Neural cell (in vitro differentiated cells): ENCODE results near the gene ADAM30.

Source experiments
- CTCF ChIP-seq: fragments of 450-650 bp; IDR thresholded peaks from 2 replicates; pipeline ENCODE4 v1.5.1; 2014; ENCODE audit warnings: antibody characterized with exemption, mild to moderate bottlenecking, moderate library complexity; ENCODE audit not compliant: poor library complexity, severe bottlenecking
- EZH2 ChIP-seq: fragments of 200-600, 300-800 bp; shearing (Covaris generic), sonication (generic); IDR thresholded peaks from 2 replicates; pipeline ENCODE4 v1.6.1; 2014; ENCODE audit warnings: antibody characterized with exemption, low read length, borderline replicate concordance, mild to moderate bottlenecking; ENCODE audit not compliant: insufficient read depth, poor library complexity, severe bottlenecking

- TF ChIP-seq CTCF (no peak), EZH2 (no peak)
Measured at GRCh38 chr1:119869995-119870394, 26.3 kb downstream of the ADAM30 start.
